HepG2 (cell line): ENCODE data around the gene CDC27. TPM values are rescaled to one million over a fixed set of nuclear protein-coding genes. Genes with fewer than 3 reads are reported as not detected.

Source experiments
- ATAD3A ChIP-seq: sonication (generic); formaldehyde crosslinking; IDR thresholded peaks from 2 replicates; pipeline ENCODE4 v1.4.0; 2020; ENCODE audit warnings: missing genetic modification reagents
- KDM2A ChIP-seq: sonication (generic); formaldehyde crosslinking; IDR thresholded peaks from 2 replicates; pipeline ENCODE4 v1.4.0; 2020; ENCODE audit warnings: low read depth, missing genetic modification reagents, borderline replicate concordance
- KDM6A ChIP-seq: IDR thresholded peaks from 2 replicates; pipeline ENCODE4 v1.6.1; 2016; ENCODE audit warnings: low read depth
- KLF11 ChIP-seq: IDR thresholded peaks from 2 replicates; pipeline ENCODE4 v1.6.1; 2016; ENCODE audit warnings: missing compliant biosample characterization
- NCOA5 ChIP-seq: sonication (generic); formaldehyde crosslinking; IDR thresholded peaks from 2 replicates; pipeline ENCODE4 v1.4.0; 2020; ENCODE audit warnings: missing genetic modification reagents
- RXRA ChIP-seq: sonication (generic); formaldehyde crosslinking; IDR thresholded peaks from 2 replicates; pipeline ENCODE4 v1.5.1; 2020; ENCODE audit warnings: missing genetic modification reagents
- SMAD3 ChIP-seq: sonication (generic); formaldehyde crosslinking; IDR thresholded peaks from 2 replicates; pipeline ENCODE4 v1.4.0; 2020; ENCODE audit warnings: missing genetic modification reagents
- SOX5 ChIP-seq: IDR thresholded peaks from 2 replicates; pipeline ENCODE4 v1.6.1; 2016; ENCODE audit warnings: borderline replicate concordance
- TARDBP ChIP-seq: sonication (generic); formaldehyde crosslinking; IDR thresholded peaks from 2 replicates; pipeline ENCODE4 v1.8.0; 2022; ENCODE audit warnings: mild to moderate bottlenecking, missing genetic modification reagents
- TOPORS ChIP-seq: sonication (generic); formaldehyde crosslinking; IDR thresholded peaks from 2 replicates; pipeline ENCODE4 v1.8.0; 2023; ENCODE audit warnings: mild to moderate bottlenecking, missing genetic modification reagents
- U2AF1 ChIP-seq: fragments of 200-400 bp; formaldehyde crosslinking; optimal IDR thresholded peaks from 2 replicates; pipeline ENCODE3; 2017; ENCODE audit warnings: mild to moderate bottlenecking, low read depth, low read length
- ZNF225 ChIP-seq: sonication (generic); formaldehyde crosslinking; IDR thresholded peaks from 2 replicates; pipeline ENCODE4 v1.4.0; 2020; ENCODE audit warnings: mild to moderate bottlenecking, missing genetic modification reagents
- ZNF263 ChIP-seq: sonication (generic); formaldehyde crosslinking; IDR thresholded peaks from 2 replicates; pipeline ENCODE4 v1.4.0; 2020; ENCODE audit warnings: missing genetic modification reagents
- ZNF547 ChIP-seq: sonication (generic); formaldehyde crosslinking; IDR thresholded peaks from 2 replicates; pipeline ENCODE4 v1.5.1; 2020; ENCODE audit warnings: mild to moderate bottlenecking, missing genetic modification reagents
- ZNF558 ChIP-seq: sonication (generic); formaldehyde crosslinking; IDR thresholded peaks from 2 replicates; pipeline ENCODE4 v1.9.0; 2022; ENCODE audit warnings: mild to moderate bottlenecking, missing genetic modification reagents, borderline replicate concordance
- ZNF883 ChIP-seq: sonication (generic); formaldehyde crosslinking; IDR thresholded peaks from 2 replicates; pipeline ENCODE4 v1.5.1; 2020; ENCODE audit warnings: mild to moderate bottlenecking, missing genetic modification reagents; ENCODE audit errors: not compliant biosample characterization
- ZSCAN21 ChIP-seq: sonication (generic); formaldehyde crosslinking; IDR thresholded peaks from 2 replicates; pipeline ENCODE4 v1.8.0; 2022; ENCODE audit warnings: mild to moderate bottlenecking, missing genetic modification reagents, moderate library complexity, borderline replicate concordance
- polyA plus RNA-seq, 8 experiments: library from polyadenylated mRNA; depleted of rRNA in 3 of 8; stranded (reverse) in 7 of 8; unstranded in 1 of 8; fragments of >200 nt; fragmentation: Illumina TruSeq in 4 of 8; extraction: Trizol in 4 of 8; gene quantifications; 2 replicates each; pipeline versions ENCODE4 v1.2.1 to v1.2.3, GENCODE V29; 2011 to 2016; ENCODE audit warnings: low read depth in 4 of 8, missing spikeins in 1 of 8, mixed read lengths in 1 of 8; ENCODE audit not compliant: insufficient read depth in 1 of 8
- total RNA-seq, 5 experiments: library from RNA; depleted of rRNA; stranded (reverse); fragments of >200 nt; fragmentation: Illumina TruSeq; extraction: Trizol; gene quantifications; 2 replicates each; pipeline ENCODE4 v1.2.3, GENCODE V29; 2016; ENCODE audit warnings: low read depth in 1 of 5
- TF ChIP-seq, protein P1 (sequence below): sonication (generic); formaldehyde crosslinking; IDR thresholded peaks from 2 replicates; pipeline ENCODE4 v1.8.0; 2022; ENCODE audit warnings: mild to moderate bottlenecking, missing genetic modification reagents, moderate library complexity
- TF ChIP-seq, protein P2 (sequence below): sonication (generic); formaldehyde crosslinking; IDR thresholded peaks from 2 replicates; pipeline ENCODE4; 2020; ENCODE audit warnings: missing genetic modification reagents, mild to moderate bottlenecking, borderline replicate concordance
- TF ChIP-seq, protein P3 (sequence below): sonication (generic); formaldehyde crosslinking; IDR thresholded peaks from 2 replicates; pipeline ENCODE4 v1.4.0; 2020; ENCODE audit warnings: missing genetic modification reagents, borderline replicate concordance
- TF ChIP-seq, protein P4 (sequence below), 2 experiments: IDR thresholded peaks; 2 replicates each; pipeline ENCODE4 v1.6.1; 2011 to 2012; ENCODE audit warnings: low read length in 2 of 2, borderline replicate concordance in 1 of 2, low read depth in 1 of 2, mild to moderate bottlenecking in 1 of 2, moderate library complexity in 1 of 2

CDC27 gene
- total and polyA plus RNA-seq, 2 of the 13 experiments (the other 11 are each of a cell fraction or from before 2014, with no cell fraction given), result 80.7 to 102 TPM

DNA sequence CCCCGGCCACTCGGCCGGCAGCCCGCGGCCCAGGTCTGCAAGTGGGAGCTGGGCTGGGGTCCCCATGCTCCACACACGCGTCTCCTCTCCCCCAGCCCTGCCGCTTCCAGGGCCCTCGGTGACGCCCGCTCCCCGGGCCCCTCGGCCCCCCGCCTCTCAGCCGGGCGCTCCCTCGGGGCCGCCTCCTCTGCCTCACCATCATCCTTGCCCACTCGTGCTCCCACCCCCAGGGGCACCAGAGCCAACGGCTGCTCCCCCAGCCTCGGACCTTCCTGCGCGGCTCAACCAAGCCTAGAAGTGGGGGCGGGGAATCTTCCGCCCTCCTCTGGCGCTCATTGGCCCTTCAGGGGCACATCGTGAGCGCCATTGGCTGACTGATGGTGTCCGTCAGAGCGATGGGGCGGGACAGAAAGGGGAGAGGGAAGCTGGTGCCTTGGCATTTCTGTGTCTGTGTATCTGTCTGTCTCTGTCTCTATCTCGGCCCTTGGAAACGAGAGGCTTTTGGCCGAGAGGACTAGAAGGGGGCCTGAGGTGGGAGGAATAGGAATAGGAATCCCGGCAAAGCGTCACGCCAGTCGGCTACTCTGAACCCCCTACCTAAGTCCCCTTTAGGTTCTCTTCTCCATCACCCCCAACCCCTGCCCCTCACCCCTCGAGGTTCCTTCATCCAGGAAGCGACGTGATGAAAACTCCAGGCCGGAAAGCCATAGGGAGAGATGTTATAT, 88.9 kb downstream of the CDC27 start (continued):
- TF ChIP-seq RXRA (0 out of 2 replicates have a peak, but pooled peaks have one; percentile 20), TOPORS (CRISPR knock-in tag) (no peak), ZNF547 (CRISPR knock-in tag) (peak; percentile 78), KLF11 (peak; percentile 56; the same call in 1 of the 2 replicates), NCOA5 (CRISPR knock-in tag) (no peak), U2AF1 (peak; percentile 63), SOX5 (peak; percentile 29; the same call in 1 of the 2 replicates), ZNF225 (0 out of 2 replicates have a peak, but pooled peaks have one; percentile 23), KDM2A (CRISPR knock-in tag) (peak; percentile 91; the same call in 1 of the 2 replicates), TARDBP (CRISPR knock-in tag) (peak; percentile 76; the same call in 1 of the 2 replicates), SMAD3 (CRISPR knock-in tag) (peak; percentile 55; the same call in 1 of the 2 replicates), ZSCAN21 (CRISPR knock-in tag) (peak; percentile 71; the same call in 1 of the 2 replicates), KDM6A (no peak), ZNF558 (no peak), ZNF263 (CRISPR knock-in tag) (peak; percentile 71), ATAD3A (CRISPR knock-in tag) (peak; percentile 47; the same call in 1 of the 2 replicates), ZNF883 (CRISPR knock-in tag) (peak; percentile 38)
- TF ChIP-seq, protein P1, sequence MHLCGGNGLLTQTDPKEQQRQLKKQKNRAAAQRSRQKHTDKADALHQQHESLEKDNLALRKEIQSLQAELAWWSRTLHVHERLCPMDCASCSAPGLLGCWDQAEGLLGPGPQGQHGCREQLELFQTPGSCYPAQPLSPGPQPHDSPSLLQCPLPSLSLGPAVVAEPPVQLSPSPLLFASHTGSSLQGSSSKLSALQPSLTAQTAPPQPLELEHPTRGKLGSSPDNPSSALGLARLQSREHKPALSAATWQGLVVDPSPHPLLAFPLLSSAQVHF (CRISPR knock-in tag), result no peak
- TF ChIP-seq, protein P2, sequence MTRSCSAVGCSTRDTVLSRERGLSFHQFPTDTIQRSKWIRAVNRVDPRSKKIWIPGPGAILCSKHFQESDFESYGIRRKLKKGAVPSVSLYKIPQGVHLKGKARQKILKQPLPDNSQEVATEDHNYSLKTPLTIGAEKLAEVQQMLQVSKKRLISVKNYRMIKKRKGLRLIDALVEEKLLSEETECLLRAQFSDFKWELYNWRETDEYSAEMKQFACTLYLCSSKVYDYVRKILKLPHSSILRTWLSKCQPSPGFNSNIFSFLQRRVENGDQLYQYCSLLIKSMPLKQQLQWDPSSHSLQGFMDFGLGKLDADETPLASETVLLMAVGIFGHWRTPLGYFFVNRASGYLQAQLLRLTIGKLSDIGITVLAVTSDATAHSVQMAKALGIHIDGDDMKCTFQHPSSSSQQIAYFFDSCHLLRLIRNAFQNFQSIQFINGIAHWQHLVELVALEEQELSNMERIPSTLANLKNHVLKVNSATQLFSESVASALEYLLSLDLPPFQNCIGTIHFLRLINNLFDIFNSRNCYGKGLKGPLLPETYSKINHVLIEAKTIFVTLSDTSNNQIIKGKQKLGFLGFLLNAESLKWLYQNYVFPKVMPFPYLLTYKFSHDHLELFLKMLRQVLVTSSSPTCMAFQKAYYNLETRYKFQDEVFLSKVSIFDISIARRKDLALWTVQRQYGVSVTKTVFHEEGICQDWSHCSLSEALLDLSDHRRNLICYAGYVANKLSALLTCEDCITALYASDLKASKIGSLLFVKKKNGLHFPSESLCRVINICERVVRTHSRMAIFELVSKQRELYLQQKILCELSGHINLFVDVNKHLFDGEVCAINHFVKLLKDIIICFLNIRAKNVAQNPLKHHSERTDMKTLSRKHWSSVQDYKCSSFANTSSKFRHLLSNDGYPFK (CRISPR knock-in tag), result peak; percentile 13; the same call in 1 of the 2 replicates
- TF ChIP-seq, protein P3, sequence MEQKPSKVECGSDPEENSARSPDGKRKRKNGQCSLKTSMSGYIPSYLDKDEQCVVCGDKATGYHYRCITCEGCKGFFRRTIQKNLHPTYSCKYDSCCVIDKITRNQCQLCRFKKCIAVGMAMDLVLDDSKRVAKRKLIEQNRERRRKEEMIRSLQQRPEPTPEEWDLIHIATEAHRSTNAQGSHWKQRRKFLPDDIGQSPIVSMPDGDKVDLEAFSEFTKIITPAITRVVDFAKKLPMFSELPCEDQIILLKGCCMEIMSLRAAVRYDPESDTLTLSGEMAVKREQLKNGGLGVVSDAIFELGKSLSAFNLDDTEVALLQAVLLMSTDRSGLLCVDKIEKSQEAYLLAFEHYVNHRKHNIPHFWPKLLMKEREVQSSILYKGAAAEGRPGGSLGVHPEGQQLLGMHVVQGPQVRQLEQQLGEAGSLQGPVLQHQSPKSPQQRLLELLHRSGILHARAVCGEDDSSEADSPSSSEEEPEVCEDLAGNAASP, result no peak
- TF ChIP-seq, protein P4, sequence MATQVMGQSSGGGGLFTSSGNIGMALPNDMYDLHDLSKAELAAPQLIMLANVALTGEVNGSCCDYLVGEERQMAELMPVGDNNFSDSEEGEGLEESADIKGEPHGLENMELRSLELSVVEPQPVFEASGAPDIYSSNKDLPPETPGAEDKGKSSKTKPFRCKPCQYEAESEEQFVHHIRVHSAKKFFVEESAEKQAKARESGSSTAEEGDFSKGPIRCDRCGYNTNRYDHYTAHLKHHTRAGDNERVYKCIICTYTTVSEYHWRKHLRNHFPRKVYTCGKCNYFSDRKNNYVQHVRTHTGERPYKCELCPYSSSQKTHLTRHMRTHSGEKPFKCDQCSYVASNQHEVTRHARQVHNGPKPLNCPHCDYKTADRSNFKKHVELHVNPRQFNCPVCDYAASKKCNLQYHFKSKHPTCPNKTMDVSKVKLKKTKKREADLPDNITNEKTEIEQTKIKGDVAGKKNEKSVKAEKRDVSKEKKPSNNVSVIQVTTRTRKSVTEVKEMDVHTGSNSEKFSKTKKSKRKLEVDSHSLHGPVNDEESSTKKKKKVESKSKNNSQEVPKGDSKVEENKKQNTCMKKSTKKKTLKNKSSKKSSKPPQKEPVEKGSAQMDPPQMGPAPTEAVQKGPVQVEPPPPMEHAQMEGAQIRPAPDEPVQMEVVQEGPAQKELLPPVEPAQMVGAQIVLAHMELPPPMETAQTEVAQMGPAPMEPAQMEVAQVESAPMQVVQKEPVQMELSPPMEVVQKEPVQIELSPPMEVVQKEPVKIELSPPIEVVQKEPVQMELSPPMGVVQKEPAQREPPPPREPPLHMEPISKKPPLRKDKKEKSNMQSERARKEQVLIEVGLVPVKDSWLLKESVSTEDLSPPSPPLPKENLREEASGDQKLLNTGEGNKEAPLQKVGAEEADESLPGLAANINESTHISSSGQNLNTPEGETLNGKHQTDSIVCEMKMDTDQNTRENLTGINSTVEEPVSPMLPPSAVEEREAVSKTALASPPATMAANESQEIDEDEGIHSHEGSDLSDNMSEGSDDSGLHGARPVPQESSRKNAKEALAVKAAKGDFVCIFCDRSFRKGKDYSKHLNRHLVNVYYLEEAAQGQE (IDR thresholded peaks at IDR 0.05; ENCODE audit: borderline replicate concordance in 1 of 2, low read depth in 1 of 2, low read length in 2 of 2), result no peak
